Measurements from ENCODE around the gene ZNF133. TPM values are rescaled to one million over a fixed set of nuclear protein-coding genes. Genes with fewer than 3 reads are reported as not detected.

The ZNF133 gene
- total and polyA plus RNA-seq, 2 experiments from 2014 or later = 9.4 to 15.1 TPM

GRCh38 chr20:18255526-18255925 is 32.8 kb upstream of the ZNF133 start:
- Histone ChIP-seq H3K4me1 (ENCODE audit: insufficient read depth) (no peaks in the 10 kb centered on the region), H2AFZ (no peak overlapping the region), H3K4me2 (no peak overlapping the region), H3K79me2 (replicated peaks; ENCODE audit: insufficient read depth) (no peaks in the 10 kb centered on the region), H3K9me2 (ENCODE audit: insufficient read depth) (no peaks in the 10 kb centered on the region), H3F3A (replicated peaks; ENCODE audit: low read depth) (no peaks in the 10 kb centered on the region), H3K36me3 (ENCODE audit: insufficient read depth) (no peaks in the 10 kb centered on the region), H3K27ac (ENCODE audit: low read depth) (no peak overlapping the region), H3K4me3 (no peak overlapping the region), H3K27me3 (ENCODE audit: insufficient read depth) (no peaks in the 10 kb centered on the region), H4K20me1 (replicated peaks; ENCODE audit: insufficient read depth) (no peaks in the 10 kb centered on the region)
- Mint-ChIP-seq H3K27ac (no peak overlapping the region), H3K4me1 (no peaks in the 10 kb centered on the region), H3K27me3 (ENCODE audit: insufficient read depth, low read depth, poor library complexity) (no peaks in the 10 kb centered on the region), H3K9me3 (no peaks in the 10 kb centered on the region), H3K4me3 (no peak overlapping the region), H3K36me3 (ENCODE audit: low read depth) (no peaks in the 10 kb centered on the region)
- TF ChIP-seq EZH2phosphoT487 (IDR thresholded peaks at IDR 0.05; ENCODE audit: unreplicated experiment) = no peak
- no peak for TF ChIP-seq REST (IDR thresholded peaks at IDR 0.05; ENCODE audit: unreplicated experiment)
- no peak for TF ChIP-seq NANOG (IDR thresholded peaks at IDR 0.05; ENCODE audit: borderline replicate concordance)
- TF ChIP-seq ETS1 (IDR thresholded peaks at IDR 0.05) = no peak
- no peak for TF ChIP-seq CREB1 (CRISPR knock-in tag; IDR thresholded peaks at IDR 0.05; ENCODE audit: low read depth)
- no peak for TF ChIP-seq EZH2 (IDR thresholded peaks at IDR 0.05; ENCODE audit: low read depth, unreplicated experiment)
- TF ChIP-seq CTCF (conservative IDR thresholded peaks at IDR 0.05; ENCODE audit: low read depth in 2 of 2) = no peak
- TF ChIP-seq ZNF462 (CRISPR knock-in tag; IDR thresholded peaks at IDR 0.05) = no peak
- TF ChIP-seq ZNF331 (CRISPR knock-in tag; IDR thresholded peaks at IDR 0.05; ENCODE audit: low read depth) = no peak
- TF ChIP-seq POLR2AphosphoS5 (IDR thresholded peaks at IDR 0.05; ENCODE audit: low read depth) = no peak
- TF ChIP-seq ZNF114 (CRISPR knock-in tag; IDR thresholded peaks at IDR 0.05) = no peak
- no peak for TF ChIP-seq STAT1 (IDR thresholded peaks at IDR 0.05; ENCODE audit: unreplicated experiment)
- no peak for TF ChIP-seq JUNB (IDR thresholded peaks at IDR 0.05; ENCODE audit: unreplicated experiment)
- DNase-seq (ENCODE audit: low spot score) = no peak
- ATAC-seq = no peak

Measured in GM23338 (cell line).